Measurements from ENCODE around the gene GPATCH2. TPM values are rescaled to one million over a fixed set of nuclear protein-coding genes. Genes with fewer than 3 reads are reported as not detected.
"Not testable (repeated sequence)": the region's sequence is repeated elsewhere in the genome, so short reads cannot be mapped to it uniquely, and the experiment has no call there.

Gene GPATCH2
- polyA plus RNA-seq, 3 donors: 1.8 to 6.3 (median 3.3) TPM

DNA sequence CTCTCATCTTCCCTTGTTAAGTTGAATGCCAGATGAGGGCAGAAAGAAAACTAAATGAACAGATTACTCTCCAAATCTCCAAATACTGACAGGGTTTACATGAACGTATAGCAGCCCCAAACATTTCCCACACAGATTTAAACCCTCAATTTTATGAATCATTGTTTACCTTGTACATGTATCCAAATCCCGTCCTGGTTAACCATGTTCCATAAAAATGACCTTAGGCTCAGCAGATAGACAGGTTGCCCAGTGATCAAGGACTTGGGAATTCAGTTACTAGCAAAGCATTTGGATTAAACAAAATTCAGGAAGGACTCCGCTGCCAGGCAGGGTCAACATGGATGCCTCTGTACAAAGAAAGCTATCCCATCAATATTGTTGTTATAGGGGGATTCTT is 213.5 kb downstream of the GPATCH2 start:
- 79 to 85% (median 83%) methylated on average over 3 of the region's 3 CpGs for WGBS, 3 donors
- no peak overlapping the region for H3K27ac ChIP-seq (ENCODE audit: low read depth, low read length)

DNA sequence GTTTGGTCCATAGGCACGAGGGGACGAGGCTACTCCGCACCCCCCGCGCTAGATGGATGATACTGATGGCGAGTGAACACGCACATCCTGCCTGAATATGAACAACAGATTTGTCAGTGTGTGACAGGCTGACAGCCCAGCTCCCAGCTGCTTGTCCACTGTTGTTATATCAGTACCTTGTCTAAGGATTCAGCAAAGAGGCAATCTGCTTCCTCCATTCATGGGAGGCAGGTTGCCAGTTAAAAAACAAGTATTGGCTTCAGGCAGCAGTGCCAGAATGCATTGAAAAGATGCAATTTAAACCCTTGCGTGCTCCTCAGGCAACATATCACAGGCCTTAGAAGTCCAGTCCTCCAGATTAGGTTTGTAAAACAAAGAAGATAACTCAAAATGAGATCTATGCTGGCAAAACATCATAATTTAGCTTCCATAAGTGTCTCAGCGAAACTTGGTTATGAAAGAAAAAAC is 223.3 kb downstream of the GPATCH2 start:
- WGBS, 3 donors: 69 to 78% (median 74%) methylated on average over 9 of the region's 9 CpGs

DNA sequence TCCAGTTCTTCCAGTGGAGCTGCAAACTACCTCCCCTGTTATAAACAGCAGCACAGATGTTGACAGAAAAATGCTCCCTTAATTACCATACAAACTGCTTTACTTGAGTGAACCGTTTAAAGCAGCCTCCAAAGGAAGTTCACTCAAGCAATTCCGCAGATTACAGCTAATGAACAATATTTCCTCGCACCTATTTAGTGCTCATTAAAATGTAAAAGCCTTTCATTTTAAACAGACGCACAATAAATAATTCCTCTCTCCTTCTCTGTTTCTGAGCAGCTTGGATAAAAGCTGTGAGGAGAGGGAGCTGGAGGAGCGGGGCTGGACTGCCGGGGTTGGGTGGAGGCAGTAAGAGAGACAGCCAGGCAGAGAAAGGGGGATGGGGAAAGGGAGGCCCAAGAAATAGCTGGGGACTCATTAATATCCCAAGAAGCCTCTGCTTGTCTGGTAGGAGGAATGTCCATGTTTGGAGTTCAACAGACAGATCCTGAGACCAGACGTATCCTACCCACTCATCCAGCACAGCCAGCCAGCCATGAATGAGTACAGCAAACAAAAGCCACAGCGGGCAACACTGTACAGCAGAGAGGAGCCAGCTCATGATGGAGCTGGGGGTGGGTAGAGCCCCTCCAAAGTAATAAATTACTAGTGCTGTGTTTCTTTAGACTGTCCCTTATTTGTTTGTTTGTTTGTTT is 227.7 kb downstream of the GPATCH2 start:
- 61 to 70% (median 62%) methylated on average over 8 of the region's 8 CpGs for WGBS, 3 donors
- H3K27ac ChIP-seq (ENCODE audit: low read depth, low read length): no peak overlapping the region

More for the DNA sequence above, 223.3 kb downstream of the GPATCH2 start:
- no peak overlapping the region for H3K27ac ChIP-seq (ENCODE audit: low read depth, low read length)

DNA sequence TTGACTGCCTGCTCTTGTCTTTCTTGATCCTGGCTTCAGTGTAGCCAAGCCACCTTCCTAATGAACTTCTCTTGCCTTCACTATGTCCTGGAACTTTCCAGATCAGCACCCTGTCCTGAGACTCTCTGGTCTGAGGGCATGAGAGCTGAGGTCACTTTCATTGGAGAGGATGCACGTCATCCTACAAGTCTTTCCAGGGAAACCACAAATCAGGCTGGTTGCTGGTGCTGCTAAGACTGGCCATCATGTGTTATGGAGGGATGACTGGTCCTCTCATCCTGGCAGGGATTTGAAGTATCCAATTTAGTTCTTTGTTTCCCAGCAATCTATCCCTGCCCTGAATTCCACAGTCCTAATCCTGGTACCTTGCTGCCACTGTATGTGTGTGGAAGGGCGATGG is 228.6 kb downstream of the GPATCH2 start:
- no peak overlapping the region for H3K27ac ChIP-seq (ENCODE audit: low read depth, low read length)
- 69 to 83% (median 72%) methylated on average over 2 of the region's 2 CpGs for WGBS, 3 donors

DNA sequence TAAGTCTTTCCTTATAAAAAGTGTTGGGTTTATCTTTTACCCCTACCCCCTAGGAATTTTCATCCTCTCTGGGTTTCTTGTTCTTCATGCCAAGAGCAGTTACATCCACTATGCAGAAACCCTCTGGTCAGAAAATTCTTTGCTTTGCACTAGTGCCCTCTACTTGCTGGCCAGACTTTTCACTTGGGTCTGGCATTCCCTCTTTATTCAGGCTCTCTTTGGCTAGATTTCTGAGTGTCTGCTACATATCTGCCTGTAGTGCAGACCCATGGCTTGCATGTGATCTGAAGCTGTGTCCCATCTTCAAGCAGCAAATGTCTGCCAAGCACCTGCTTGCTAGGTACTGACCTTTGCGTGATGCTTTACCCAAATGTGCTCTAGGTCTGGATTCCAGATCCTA is 237.0 kb downstream of the GPATCH2 start:
- 82 to 83% (median 82%) methylated on average over 1 of the region's 1 CpG for WGBS, 3 donors
- H3K27ac ChIP-seq (ENCODE audit: low read depth, low read length): no peak overlapping the region

DNA sequence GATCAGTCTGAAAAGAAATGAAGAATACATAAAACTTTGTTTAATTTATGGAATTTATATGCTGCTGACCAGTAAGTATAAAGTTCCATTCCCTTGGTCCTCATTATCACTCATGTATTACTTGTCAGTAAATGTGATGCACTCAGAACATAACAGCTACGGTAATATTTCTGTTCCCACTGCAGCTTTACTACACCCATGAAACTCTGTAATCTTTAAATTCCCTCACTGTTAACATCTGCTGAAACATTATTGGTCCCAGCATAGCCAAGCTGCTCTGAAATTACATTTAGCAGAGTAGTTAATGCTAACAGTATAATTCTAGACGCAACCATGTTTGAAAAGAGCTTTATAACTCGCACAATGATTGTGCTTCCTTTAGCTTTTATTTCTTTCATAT is 238.4 kb downstream of the GPATCH2 start:
- WGBS, 3 donors: 73 to 84% (median 82%) methylated on average over 3 of the region's 3 CpGs
- H3K27ac ChIP-seq (ENCODE audit: low read depth, low read length): no peak overlapping the region

DNA sequence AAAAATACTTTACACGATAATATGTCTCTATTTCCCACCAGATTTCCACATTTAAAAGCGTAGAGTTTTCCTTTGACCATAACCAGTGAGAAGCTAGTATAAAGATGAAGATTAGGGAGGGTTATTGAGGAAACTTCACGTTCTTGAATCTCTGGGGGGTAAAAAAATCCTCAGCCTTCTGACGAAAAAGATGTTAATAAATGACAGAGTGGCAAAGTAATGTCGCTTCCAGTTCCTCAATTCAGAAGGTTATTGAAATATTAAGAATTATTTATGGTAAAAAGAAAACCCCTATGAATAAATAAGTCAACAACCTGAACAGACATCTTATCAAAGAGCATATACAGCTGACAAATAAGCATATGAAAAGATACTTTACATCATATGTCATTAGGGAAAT is 241.0 kb downstream of the GPATCH2 start:
- H3K27ac ChIP-seq (ENCODE audit: low read depth, low read length): no peak overlapping the region
- WGBS, 3 donors: 61 to 77% (median 77%) methylated on average over 5 of the region's 5 CpGs

DNA sequence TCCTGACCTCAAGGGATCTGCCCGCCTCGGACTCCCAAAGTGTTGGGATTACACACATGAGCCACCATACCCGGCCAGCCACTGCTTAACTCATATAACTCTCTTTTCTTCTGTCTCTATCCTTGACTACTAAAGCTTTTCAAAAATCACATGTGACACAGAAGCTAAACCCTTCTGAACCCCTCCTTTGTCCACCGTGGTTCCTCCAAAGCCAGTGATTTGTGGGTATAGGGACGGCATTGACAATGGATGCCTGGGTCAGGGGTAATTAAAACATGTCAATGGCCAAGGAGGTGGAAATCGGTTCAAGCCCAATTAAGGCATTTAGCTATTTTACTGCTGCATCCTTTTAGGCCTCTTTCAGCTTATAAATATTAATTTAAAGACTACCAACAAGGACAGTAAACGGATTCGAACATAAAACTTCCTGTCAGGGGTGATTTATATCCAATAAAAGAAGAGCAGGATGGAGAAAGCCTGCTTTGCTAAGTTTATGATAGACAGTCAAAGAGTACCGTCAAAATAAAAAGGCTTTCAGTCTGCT is 242.3 kb downstream of the GPATCH2 start:
- 68 to 73% (median 69%) methylated on average over 9 of the region's 9 CpGs for WGBS, 3 donors
- H3K27ac ChIP-seq (ENCODE audit: low read depth, low read length): no peak overlapping the region

DNA sequence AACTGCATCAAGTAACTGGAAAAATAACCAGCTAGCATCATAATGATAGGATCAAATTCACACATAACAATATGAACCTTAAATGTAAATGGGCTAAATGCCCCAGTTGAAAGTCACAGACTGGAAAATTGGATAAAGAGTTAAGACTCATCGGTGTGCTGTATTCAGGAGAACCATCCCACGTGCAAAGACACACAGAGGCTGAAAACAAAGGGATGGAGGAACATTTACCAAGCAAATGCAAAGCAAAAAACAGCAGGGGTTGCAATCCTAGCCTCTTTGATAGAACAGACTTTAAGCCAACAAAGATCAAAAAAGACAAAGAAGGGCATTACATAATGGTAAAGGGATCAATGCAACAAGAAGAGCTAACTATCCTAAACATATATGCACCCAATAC is 249.1 kb downstream of the GPATCH2 start:
- H3K27ac ChIP-seq (ENCODE audit: low read depth, low read length): not testable (repeated sequence)
- 20 to 30% (median 28%) methylated on average over 2 of the region's 2 CpGs for WGBS, 3 donors

DNA sequence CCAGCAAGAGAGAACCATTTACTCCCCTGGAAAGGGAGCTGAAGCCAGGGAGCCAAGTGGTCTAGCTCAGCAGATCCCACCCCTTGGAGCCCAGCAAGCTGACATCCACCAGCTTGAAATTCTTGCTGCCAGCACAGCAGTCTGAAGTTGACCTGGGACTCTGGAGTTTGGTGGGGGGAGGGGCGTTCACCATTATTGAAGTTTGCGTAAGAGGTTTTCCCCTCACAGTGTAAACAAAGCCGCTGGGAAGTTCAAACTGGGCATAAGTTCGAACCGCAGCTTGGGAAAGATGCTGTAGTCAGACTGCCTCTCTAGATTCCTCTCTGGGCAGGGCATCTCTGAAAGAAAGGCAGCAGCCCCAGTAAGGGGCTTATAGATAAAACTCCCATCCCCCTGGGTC is 251.1 kb downstream of the GPATCH2 start:
- H3K27ac ChIP-seq (ENCODE audit: low read depth, low read length): not testable (repeated sequence)
- 41 to 75% (median 60%) methylated on average over 5 of the region's 5 CpGs for WGBS, 3 donors

DNA sequence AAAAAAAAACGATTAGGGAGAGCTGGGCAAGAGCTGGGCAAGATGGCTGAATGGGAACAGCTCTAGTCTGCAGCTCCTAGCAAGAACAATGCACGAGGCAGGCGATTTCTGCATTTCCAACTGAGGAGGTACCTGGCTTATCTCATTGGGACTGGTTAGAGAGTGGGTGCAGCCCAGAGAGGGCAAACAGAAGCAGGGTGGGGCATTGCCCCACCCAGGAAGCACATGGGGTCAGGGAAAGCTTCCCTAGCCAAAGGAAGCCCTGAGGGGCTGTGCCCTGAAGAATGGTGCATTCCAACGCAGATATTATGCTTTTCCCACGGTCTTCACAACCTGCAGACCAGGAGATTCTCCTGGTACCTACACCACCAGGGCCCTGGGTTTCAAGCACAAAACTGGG is 251.6 kb downstream of the GPATCH2 start:
- no peak overlapping the region for H3K27ac ChIP-seq (ENCODE audit: low read depth, low read length)
- WGBS, 3 donors: 68 to 77% (median 73%) methylated on average over 4 to 5 of the region's 5 CpGs

Other genes starting within 250 kb of the GPATCH2 start
- under 1 TPM; 0.06 to 0.34 (median 0.21) TPM for gene SPATA17, start 254 bp upstream of the GPATCH2 start, polyA plus RNA-seq

Measured in adipose tissue (tissue), 3 donors.